ENCODE measurements around the gene OR52R1. TPM values are rescaled to one million over a fixed set of nuclear protein-coding genes. Genes with fewer than 3 reads are reported as not detected.

The OR52R1 gene
- total RNA-seq, 2 donors from 2014 or later = not detected

DNA sequence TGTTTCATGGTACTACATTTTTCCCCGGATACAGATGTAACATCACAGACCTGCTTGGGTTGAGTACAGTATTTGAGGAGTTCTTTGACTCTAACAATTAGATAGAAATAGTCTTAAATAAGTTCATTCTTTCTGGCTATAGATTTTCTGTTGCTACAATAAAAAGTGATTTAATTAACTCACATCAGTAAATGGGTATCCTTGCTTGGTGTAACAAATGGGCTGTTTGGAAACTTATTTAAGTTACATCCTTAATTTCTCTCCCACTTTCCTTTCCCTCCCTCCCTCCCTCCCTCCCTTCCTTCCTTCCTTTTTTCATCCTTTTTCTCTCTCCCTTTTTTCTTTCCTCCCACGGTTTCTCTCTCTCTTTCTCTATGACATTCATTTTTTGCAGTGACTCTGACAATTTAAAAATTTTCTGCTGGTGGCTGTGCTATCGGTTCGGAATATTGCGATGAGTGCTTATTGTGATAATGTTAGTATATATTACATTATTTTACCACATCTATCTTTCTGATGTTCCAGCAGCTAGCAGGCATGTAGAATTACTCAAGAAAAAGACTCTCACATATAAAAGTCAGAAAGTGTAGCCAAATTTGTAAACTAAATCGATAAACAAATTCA lies 37.6 kb downstream of the OR52R1 start:
- H3K27ac Mint-ChIP-seq = no peak overlapping the region

DNA sequence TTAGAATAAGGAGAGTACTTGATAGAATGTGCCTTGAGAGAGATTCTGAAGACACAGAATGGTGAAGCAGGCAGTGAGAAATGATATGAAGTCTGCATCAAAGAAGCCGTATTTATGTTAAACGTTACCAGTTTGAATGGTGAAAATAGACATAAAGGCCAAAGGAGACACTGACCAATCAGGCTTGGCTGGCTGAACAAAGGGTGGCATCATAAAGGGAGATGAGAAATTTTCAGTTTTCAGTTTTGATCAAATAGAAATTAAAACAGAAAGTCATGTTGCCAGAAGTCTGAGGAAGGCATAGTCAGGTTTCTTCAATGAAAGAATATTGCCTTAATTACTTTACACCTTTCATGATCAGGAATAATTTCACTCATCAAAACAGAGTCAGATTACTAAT lies 41.1 kb downstream of the OR52R1 start:
- Mint-ChIP-seq H3K27ac (no peak overlapping the region), H3K9me3 (no peaks in the 10 kb centered on the region), H3K36me3 (no peaks in the 10 kb centered on the region)
- no peak for DNase-seq (ENCODE audit: low spot score in 2 of 2)
- ATAC-seq = no peak

More for the DNA sequence above, 37.6 kb downstream of the OR52R1 start:
- Mint-ChIP-seq H3K9me3 (no peaks in the 10 kb centered on the region), H3K36me3 (no peaks in the 10 kb centered on the region)
- ATAC-seq (no peak), DNase-seq (ENCODE audit: low spot score in 2 of 2) (no peak)

Other genes starting within 250 kb of the OR52R1 start
- gene OR52I2, start 222.6 kb downstream of the OR52R1 start, total RNA-seq = not detected
- gene OR52I1, start 210.3 kb downstream of the OR52R1 start, total RNA-seq = not detected
- 10 to 100 TPM in 1 of 2 donors, 1 to 10 TPM in 1; 6.2 to 15.2 TPM for gene TRIM68, start 196.1 kb downstream of the OR52R1 start, total RNA-seq
- gene OR51D1, start 166.9 kb downstream of the OR52R1 start, total RNA-seq = not detected
- gene OR51E1, start 160.4 kb downstream of the OR52R1 start, total RNA-seq = not detected
- not detected for gene OR51E2, start 106.5 kb downstream of the OR52R1 start, total RNA-seq
- not detected for gene MMP26, start 99.6 kb downstream of the OR52R1 start, total RNA-seq
- not detected for gene OR51F1, start 34.4 kb downstream of the OR52R1 start, total RNA-seq
- gene OR51F2, start 16.9 kb upstream of the OR52R1 start, total RNA-seq = not detected
- not detected for gene OR51S1, start 44.8 kb upstream of the OR52R1 start, total RNA-seq
- not detected for gene OR51T1, start 77.5 kb upstream of the OR52R1 start, total RNA-seq
- not detected for gene OR51A7, start 99.4 kb upstream of the OR52R1 start, total RNA-seq
- not detected for gene OR51G2, start 115.0 kb upstream of the OR52R1 start, total RNA-seq
- gene OR51G1, start 120.0 kb upstream of the OR52R1 start, total RNA-seq = not detected
- gene OR51A4, start 143.2 kb upstream of the OR52R1 start, total RNA-seq = not detected
- not detected for gene OR51A2, start 151.3 kb upstream of the OR52R1 start, total RNA-seq
- gene OR51L1, start 190.5 kb upstream of the OR52R1 start, total RNA-seq = not detected
- gene OR52J3, start 242.1 kb upstream of the OR52R1 start, total RNA-seq = not detected